HepG2 (cell line): ENCODE data around the gene SLC38A3. TPM values are rescaled to one million over a fixed set of nuclear protein-coding genes. Genes with fewer than 3 reads are reported as not detected.

Experiments used
- GABPB1 ChIP-seq: IDR thresholded peaks from 2 replicates; pipeline ENCODE4 v1.6.1; 2016; ENCODE audit warnings: mild to moderate bottlenecking, missing genetic modification reagents, moderate library complexity, missing compliant biosample characterization
- GATAD2A ChIP-seq: IDR thresholded peaks from 2 replicates; pipeline ENCODE4 v1.6.1; 2016
- HES4 ChIP-seq: sonication (generic); formaldehyde crosslinking; IDR thresholded peaks from 2 replicates; pipeline ENCODE4 v1.9.0; 2021; ENCODE audit warnings: mild to moderate bottlenecking, missing genetic modification reagents, borderline replicate concordance
- HNF1A ChIP-seq, 2 experiments: sonication (generic) in 1 of 2; formaldehyde crosslinking in 1 of 2; IDR thresholded peaks; 2 replicates each; pipeline versions ENCODE4 v1.4.0 to v1.6.1; 2016 to 2020; ENCODE audit warnings: borderline replicate concordance in 1 of 2, low read depth in 1 of 2, mild to moderate bottlenecking in 1 of 2, missing genetic modification reagents in 1 of 2
- KAT7 ChIP-seq: IDR thresholded peaks from 2 replicates; pipeline ENCODE4 v1.6.1; 2018; ENCODE audit warnings: borderline replicate concordance, missing compliant biosample characterization
- KMT2A ChIP-seq: sonication (generic); formaldehyde crosslinking; IDR thresholded peaks from 2 replicates; pipeline ENCODE4 v1.4.0; 2020; ENCODE audit warnings: missing genetic modification reagents
- MXI1 ChIP-seq: IDR thresholded peaks from 3 replicates; pipeline ENCODE4 v1.6.1; 2012; ENCODE audit warnings: low read depth, low read length, inconsistent platforms, borderline replicate concordance
- NFAT5 ChIP-seq: sonication (generic); formaldehyde crosslinking; IDR thresholded peaks from 2 replicates; pipeline ENCODE4 v1.4.0; 2020; ENCODE audit warnings: missing genetic modification reagents
- ZBTB38 ChIP-seq: sonication (generic); formaldehyde crosslinking; IDR thresholded peaks from 2 replicates; pipeline ENCODE4 v1.5.1; 2020; ENCODE audit warnings: mild to moderate bottlenecking, missing genetic modification reagents
- ZFP62 ChIP-seq: sonication (generic); formaldehyde crosslinking; IDR thresholded peaks from 2 replicates; pipeline ENCODE4 v1.4.0; 2020; ENCODE audit warnings: missing genetic modification reagents
- ZHX1 ChIP-seq: sonication (generic); formaldehyde crosslinking; IDR thresholded peaks from 2 replicates; pipeline ENCODE4 v1.8.1; 2022; ENCODE audit warnings: low read depth, mild to moderate bottlenecking, missing genetic modification reagents
- ZNF230 ChIP-seq: sonication (generic); formaldehyde crosslinking; IDR thresholded peaks from 2 replicates; pipeline ENCODE4 v1.4.0; 2020; ENCODE audit warnings: mild to moderate bottlenecking, missing genetic modification reagents
- ZNF597 ChIP-seq: sonication (generic); formaldehyde crosslinking; IDR thresholded peaks from 2 replicates; pipeline ENCODE4 v1.5.0; 2020; ENCODE audit warnings: missing genetic modification reagents
- ZNF772 ChIP-seq: sonication (generic); formaldehyde crosslinking; IDR thresholded peaks from 2 replicates; pipeline ENCODE4 v1.5.0; 2020; ENCODE audit warnings: mild to moderate bottlenecking, missing genetic modification reagents
- polyA plus RNA-seq, 8 experiments: library from polyadenylated mRNA; depleted of rRNA in 3 of 8; stranded (reverse) in 7 of 8; unstranded in 1 of 8; fragments of >200 nt; fragmentation: Illumina TruSeq in 4 of 8; extraction: Trizol in 4 of 8; gene quantifications; 2 replicates each; pipeline versions ENCODE4 v1.2.1 to v1.2.3, GENCODE V29; 2011 to 2016; ENCODE audit warnings: low read depth in 4 of 8, missing spikeins in 1 of 8, mixed read lengths in 1 of 8; ENCODE audit not compliant: insufficient read depth in 1 of 8
- total RNA-seq, 5 experiments: library from RNA; depleted of rRNA; stranded (reverse); fragments of >200 nt; fragmentation: Illumina TruSeq; extraction: Trizol; gene quantifications; 2 replicates each; pipeline ENCODE4 v1.2.3, GENCODE V29; 2016; ENCODE audit warnings: low read depth in 1 of 5

Gene SLC38A3
- total and polyA plus RNA-seq, 2 of the 13 experiments (the other 11 are each of a cell fraction or from before 2014, with no cell fraction given), result 29.8 to 164 TPM

GRCh38 chr3:50260027-50260941 lies 55.2 kb downstream of the SLC38A3 start (continued):
- TF ChIP-seq HNF1A (IDR thresholded peaks at IDR 0.05; ENCODE audit: low read depth) (no peak), HNF1A (CRISPR knock-in tag; IDR thresholded peaks at IDR 0.05; ENCODE audit: borderline replicate concordance) (peak; percentile 81; the same call in 1 of the 2 replicates), ZHX1 (CRISPR knock-in tag) (peak; percentile 42), ZNF597 (CRISPR knock-in tag) (no peak), ZFP62 (CRISPR knock-in tag) (0 out of 2 replicates have a peak, but pooled peaks have one; percentile 29), ZNF772 (CRISPR knock-in tag) (peak; percentile 89), NFAT5 (0 out of 2 replicates have a peak, but pooled peaks have one; percentile 51), KAT7 (CRISPR knock-in tag) (no peak; the same call in 1 of the 2 replicates), HES4 (CRISPR knock-in tag) (no peak; the same call in 1 of the 2 replicates), KMT2A (CRISPR knock-in tag) (no peak; the same call in 1 of the 2 replicates), MXI1 (peak; percentile 69; the same call in 1 of the 3 replicates), GATAD2A (CRISPR knock-in tag) (peak; percentile 73), ZBTB38 (CRISPR knock-in tag) (peak; percentile 77; the same call in 1 of the 2 replicates), GABPB1 (CRISPR knock-in tag) (peak; percentile 83), ZNF230 (CRISPR knock-in tag) (no peak)
